Epithelial cell of proximal tubule (primary cell): ENCODE results near the gene SNAI3. TPM values are rescaled to one million over a fixed set of nuclear protein-coding genes. Genes with fewer than 3 reads are reported as not detected.
"Not testable (repeated sequence)": the region's sequence is repeated elsewhere in the genome, so short reads cannot be mapped to it uniquely, and the experiment has no call there.

Source experiments
- DNase-seq: peaks from one replicate; pipeline ENCODE4 v3.0.0-alpha.2; 2011; ENCODE audit warnings: low read depth
- H3K4me3 ChIP-seq: 2 replicates; pipeline ENCODE4 v1.5.1; 2011; ENCODE audit warnings: low read depth, mild to moderate bottlenecking, low read length
- total RNA-seq: library from RNA; depleted of rRNA; stranded (reverse); fragments of >200 nt; gene quantifications from 2 replicates; pipeline ENCODE4 v1.2.3, GENCODE V29; 2015
- TF ChIP-seq, protein P1 (sequence below): conservative IDR thresholded peaks from 2 replicates; pipeline ENCODE4 v1.5.1; 2012; ENCODE audit warnings: low read depth, mild to moderate bottlenecking, low read length

The SNAI3 gene
- total RNA-seq, 1 donor from 2014 or later: 0.23 TPM

DNA sequence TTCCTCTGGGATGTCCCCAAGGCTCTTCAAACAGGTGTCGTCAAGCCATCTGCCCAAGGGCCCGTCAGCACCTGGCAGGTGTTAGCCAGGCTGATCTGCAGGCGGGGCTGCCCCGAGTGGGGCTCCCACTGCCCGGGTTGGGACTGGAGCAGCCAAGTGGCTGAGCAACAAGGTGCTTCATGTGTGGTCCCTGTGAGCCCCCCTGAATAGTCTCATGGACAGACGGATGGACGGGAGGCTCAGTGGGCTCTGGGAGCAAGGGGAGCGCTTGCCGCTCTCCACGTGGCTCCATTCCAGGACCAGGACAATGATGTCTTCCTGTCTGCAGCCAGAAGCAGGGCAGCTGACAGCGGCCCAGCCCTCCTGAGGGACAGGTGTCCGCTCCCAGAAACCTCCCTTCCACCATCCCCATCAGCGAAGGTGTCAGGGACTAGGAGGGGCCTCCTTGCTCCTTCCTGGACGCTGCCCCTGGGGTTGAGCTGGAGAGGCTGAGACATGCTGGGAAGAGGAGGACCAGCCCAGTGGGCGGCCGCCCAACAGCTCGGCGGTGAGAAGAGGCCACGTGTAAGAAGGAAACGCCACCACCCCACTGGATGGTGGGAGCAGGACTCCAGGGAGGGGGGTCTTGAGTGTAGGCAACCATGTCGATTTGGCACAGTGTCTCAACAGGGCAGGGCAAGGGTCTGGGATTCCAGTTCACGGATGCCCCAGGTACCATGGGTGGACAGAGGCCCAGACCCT, 9.6 kb downstream of the SNAI3 start:
- no peak for DNase-seq
- no peak overlapping the region for H3K4me3 ChIP-seq
- TF ChIP-seq, protein P1, sequence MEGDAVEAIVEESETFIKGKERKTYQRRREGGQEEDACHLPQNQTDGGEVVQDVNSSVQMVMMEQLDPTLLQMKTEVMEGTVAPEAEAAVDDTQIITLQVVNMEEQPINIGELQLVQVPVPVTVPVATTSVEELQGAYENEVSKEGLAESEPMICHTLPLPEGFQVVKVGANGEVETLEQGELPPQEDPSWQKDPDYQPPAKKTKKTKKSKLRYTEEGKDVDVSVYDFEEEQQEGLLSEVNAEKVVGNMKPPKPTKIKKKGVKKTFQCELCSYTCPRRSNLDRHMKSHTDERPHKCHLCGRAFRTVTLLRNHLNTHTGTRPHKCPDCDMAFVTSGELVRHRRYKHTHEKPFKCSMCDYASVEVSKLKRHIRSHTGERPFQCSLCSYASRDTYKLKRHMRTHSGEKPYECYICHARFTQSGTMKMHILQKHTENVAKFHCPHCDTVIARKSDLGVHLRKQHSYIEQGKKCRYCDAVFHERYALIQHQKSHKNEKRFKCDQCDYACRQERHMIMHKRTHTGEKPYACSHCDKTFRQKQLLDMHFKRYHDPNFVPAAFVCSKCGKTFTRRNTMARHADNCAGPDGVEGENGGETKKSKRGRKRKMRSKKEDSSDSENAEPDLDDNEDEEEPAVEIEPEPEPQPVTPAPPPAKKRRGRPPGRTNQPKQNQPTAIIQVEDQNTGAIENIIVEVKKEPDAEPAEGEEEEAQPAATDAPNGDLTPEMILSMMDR: no peak

DNA sequence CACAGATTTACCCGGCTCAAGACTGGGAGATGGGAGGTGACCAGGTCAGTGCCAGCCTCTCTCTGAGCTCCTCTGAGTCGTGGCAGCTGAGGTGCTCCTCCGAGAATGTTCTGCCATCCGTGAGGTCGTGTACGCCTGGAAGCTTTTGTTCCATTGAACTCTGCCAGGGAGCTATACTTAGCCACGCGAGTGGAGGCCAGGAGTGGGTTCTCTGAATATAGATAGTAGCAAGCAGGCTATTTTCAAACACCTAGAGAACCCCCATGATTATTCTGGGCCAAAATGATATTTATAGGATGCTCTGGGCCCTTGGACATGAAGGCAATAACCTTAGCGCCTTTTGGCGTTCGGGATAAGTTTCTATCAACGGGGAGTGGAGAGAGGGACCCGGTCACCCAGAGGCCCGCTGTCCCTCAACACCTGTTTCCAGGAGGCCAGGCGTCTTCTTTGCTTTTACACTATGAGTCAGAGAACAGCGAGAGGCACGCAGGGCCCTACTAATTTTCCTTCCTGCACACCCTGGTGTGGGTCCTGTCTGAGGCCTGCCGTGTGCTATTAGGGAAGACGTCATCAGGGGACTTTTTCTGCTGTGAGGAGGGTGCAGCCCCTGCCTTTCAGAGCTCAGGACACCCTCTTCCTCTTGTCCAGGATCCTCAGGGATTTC, 12.5 kb downstream of the SNAI3 start:
- H3K4me3 ChIP-seq: no peak overlapping the region
- TF ChIP-seq, protein P1: no peak
- DNase-seq: no peak

DNA sequence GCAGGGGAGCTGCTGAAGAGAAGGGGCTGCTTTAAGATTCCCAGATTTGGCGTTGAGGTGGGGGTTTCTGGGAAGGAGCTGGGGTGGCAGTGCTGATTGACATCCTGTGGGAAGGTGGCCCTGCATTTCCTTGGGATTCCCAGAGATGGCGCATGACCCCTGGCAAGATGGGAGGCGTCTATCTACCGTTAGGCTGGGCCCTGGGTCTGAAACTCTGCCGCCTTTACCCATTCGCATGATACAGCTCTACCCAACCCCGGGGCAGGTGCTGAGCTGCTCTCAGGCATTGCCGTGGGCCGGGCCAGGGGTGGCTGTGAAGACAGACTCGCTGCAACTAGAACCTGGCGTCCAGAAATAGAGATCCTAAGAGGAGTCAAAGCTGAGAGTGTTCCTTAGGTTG, 13.5 kb downstream of the SNAI3 start:
- TF ChIP-seq, protein P1: peak; percentile 33
- no peak for DNase-seq
- H3K4me3 ChIP-seq: no peak overlapping the region

DNA sequence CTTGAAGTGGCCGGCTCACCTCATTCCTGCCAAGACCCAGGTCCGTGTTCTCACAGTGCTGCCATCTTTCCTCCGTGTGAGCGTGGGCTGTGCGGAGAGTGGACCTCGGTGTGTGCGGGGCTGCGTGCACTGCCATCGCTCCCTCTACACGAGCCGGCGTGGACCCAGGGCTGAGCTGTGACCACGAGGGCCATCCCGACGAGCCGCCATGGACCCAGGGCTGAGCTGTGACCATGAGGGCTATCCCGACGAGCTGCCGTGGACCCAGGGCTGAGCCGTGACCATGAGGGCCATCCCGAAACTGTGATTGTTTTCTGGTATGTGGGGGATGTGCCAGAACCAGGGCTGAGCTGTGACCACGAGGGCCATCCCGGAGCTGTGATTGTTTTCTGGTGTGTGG, 14.5 kb downstream of the SNAI3 start:
- H3K4me3 ChIP-seq: no peak overlapping the region
- DNase-seq: no peak
- TF ChIP-seq, protein P1: no peak

DNA sequence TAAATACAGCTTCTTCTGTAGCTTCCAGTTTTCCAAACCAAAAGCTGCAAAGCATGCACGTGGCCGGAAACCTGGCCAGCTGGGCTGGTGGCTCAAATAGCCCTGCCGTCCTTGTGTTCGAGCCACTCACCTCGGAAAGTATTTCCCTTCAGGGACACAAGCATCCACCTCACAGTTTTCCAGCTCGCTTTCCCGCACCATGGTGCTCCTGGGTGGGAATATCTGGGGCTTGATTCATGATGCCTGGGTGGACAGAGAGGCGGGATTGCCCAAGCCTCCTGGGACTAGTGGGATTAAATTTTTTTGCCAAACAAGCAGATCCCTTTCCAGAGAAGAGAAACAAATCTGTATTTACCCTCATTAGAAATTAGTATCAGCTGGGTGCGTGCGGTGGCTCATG, 16.3 kb downstream of the SNAI3 start:
- TF ChIP-seq, protein P1: no peak
- no peak overlapping the region for H3K4me3 ChIP-seq
- no peak for DNase-seq

DNA sequence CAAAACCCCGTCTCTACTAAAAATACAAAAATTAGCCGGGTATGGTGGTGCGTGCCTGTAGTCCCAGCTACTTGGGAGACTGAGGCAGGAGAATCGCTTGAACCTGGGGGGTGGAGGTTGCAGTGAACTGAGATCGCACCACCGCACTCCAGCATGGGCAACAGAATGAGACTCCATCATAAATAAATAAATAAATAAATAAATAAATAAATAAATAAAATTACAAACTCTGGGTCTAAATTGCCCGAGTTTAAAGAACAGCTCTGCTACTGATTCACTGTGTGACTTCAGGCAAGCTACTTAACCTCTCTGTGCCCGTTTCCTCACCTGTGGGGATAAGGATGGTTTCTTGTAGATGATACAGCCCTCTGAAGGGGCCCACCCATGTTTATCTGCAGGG, 16.8 kb downstream of the SNAI3 start:
- H3K4me3 ChIP-seq, DNase-seq: not testable (repeated sequence)

DNA sequence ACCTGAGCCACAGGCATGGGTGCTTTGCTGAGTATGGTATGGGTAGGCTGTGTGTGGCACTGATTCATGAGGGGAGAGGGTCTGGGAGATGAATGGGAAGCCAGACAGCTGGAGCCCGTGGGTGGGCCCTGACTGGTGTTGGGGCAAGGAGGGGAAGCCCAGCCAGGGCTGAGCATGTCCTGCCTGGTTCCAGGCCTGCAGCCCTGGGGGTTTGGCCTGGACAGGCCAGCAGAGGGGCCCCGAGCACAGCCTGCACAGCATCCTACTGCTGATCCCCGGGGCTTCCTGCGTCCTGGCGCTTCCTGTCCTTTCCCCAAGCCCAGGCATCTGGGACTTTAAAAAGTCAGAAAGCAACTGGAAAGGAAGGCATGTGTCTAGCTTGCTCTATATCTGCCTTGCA, 18.8 kb downstream of the SNAI3 start:
- TF ChIP-seq, protein P1: no peak
- no peak overlapping the region for H3K4me3 ChIP-seq

More for the DNA sequence above, 18.8 kb downstream of the SNAI3 start:
- no peak for DNase-seq
